ENCODE data around the gene RALGDS.

The RALGDS gene

GRCh38 chr9:133119103-133119845, 1.8 kb downstream of the RALGDS start:
- DNase-seq (ENCODE audit: low read depth in 3 of 3): no peak

- DNase-seq (ENCODE audit: low read depth in 3 of 3): no peak
Observed at GRCh38 chr9:133118568-133118967, 2.5 kb downstream of the RALGDS start.

GRCh38 chr9:133118179-133118520, 2.9 kb downstream of the RALGDS start:
- no peak for DNase-seq (ENCODE audit: low read depth in 3 of 3)

- DNase-seq (ENCODE audit: low read depth in 3 of 3): no peak
Observed at GRCh38 chr9:133117271-133118178, 3.5 kb downstream of the RALGDS start.

- no peak for DNase-seq (ENCODE audit: low read depth in 3 of 3)
Observed at GRCh38 chr9:133116346-133117231, 4.5 kb downstream of the RALGDS start.

- DNase-seq (ENCODE audit: low read depth in 3 of 3): peak; percentile 52 to 69 (median 67)
Observed at GRCh38 chr9:133115604-133116345, 5.3 kb downstream of the RALGDS start.

- no peak for DNase-seq (ENCODE audit: low read depth in 3 of 3)
Observed at GRCh38 chr9:133114886-133115603, 6.0 kb downstream of the RALGDS start.

- no peak for DNase-seq (ENCODE audit: low read depth in 3 of 3)
Observed at GRCh38 chr9:133113949-133114885, 6.8 kb downstream of the RALGDS start.

- DNase-seq (ENCODE audit: low read depth in 3 of 3): no peak
Observed at GRCh38 chr9:133113163-133113948, 7.7 kb downstream of the RALGDS start.

- DNase-seq (ENCODE audit: low read depth in 3 of 3): no peak
Observed at GRCh38 chr9:133112663-133113026, 8.4 kb downstream of the RALGDS start.

GRCh38 chr9:133111808-133112662, 9.0 kb downstream of the RALGDS start:
- no peak for DNase-seq (ENCODE audit: low read depth in 3 of 3)

GRCh38 chr9:133109931-133110650, 10.9 kb downstream of the RALGDS start:
- no peak for DNase-seq (ENCODE audit: low read depth in 3 of 3)

- no peak for DNase-seq (ENCODE audit: low read depth in 3 of 3)
Observed at GRCh38 chr9:133108794-133109641, 12.0 kb downstream of the RALGDS start.

- no peak for DNase-seq (ENCODE audit: low read depth in 3 of 3)
Observed at GRCh38 chr9:133107961-133108793, 12.9 kb downstream of the RALGDS start.

- DNase-seq (ENCODE audit: low read depth in 3 of 3): no peak
Observed at GRCh38 chr9:133107245-133107722, 13.8 kb downstream of the RALGDS start.
